ENCODE results near the gene ADRA2B.

ADRA2B gene

GRCh38 chr2:96156011-96156820 lies 39.8 kb upstream of the ADRA2B start:
- TF ChIP-seq POLR2AphosphoS5 (IDR thresholded peaks at IDR 0.05; ENCODE audit: low read depth, low read length) = no peak
- no peak for TF ChIP-seq SIN3A (IDR thresholded peaks at IDR 0.05; ENCODE audit: borderline replicate concordance, insufficient read depth, low read length)
- no peak for TF ChIP-seq TAF1 (IDR thresholded peaks at IDR 0.05; ENCODE audit: borderline replicate concordance, insufficient read depth, low read length)
- no peak for TF ChIP-seq FOXP2 (optimal IDR thresholded peaks at IDR 0.05; ENCODE audit: borderline replicate concordance, extremely low read depth, extremely low read length, insufficient read depth)
- no peak for TF ChIP-seq REST (IDR thresholded peaks at IDR 0.05; ENCODE audit: insufficient read depth in 1 of 2, low read depth in 2 of 2, low read length in 2 of 2)

GRCh38 chr2:96154506-96155380 lies 38.4 kb upstream of the ADRA2B start:
- no peak for TF ChIP-seq SIN3A (IDR thresholded peaks at IDR 0.05; ENCODE audit: borderline replicate concordance, insufficient read depth, low read length)
- no peak for TF ChIP-seq REST (IDR thresholded peaks at IDR 0.05; ENCODE audit: insufficient read depth in 1 of 2, low read depth in 2 of 2, low read length in 2 of 2)
- TF ChIP-seq FOXP2 (optimal IDR thresholded peaks at IDR 0.05; ENCODE audit: borderline replicate concordance, extremely low read depth, extremely low read length, insufficient read depth) = no peak
- no peak for TF ChIP-seq TAF1 (IDR thresholded peaks at IDR 0.05; ENCODE audit: borderline replicate concordance, insufficient read depth, low read length)
- TF ChIP-seq POLR2AphosphoS5 (IDR thresholded peaks at IDR 0.05; ENCODE audit: low read depth, low read length) = no peak

GRCh38 chr2:96153991-96154431 lies 37.6 kb upstream of the ADRA2B start:
- TF ChIP-seq SIN3A (IDR thresholded peaks at IDR 0.05; ENCODE audit: borderline replicate concordance, insufficient read depth, low read length) (no peak), FOXP2 (optimal IDR thresholded peaks at IDR 0.05; ENCODE audit: borderline replicate concordance, extremely low read depth, extremely low read length, insufficient read depth) (no peak), REST (IDR thresholded peaks at IDR 0.05; ENCODE audit: insufficient read depth in 1 of 2, low read depth in 2 of 2, low read length in 2 of 2) (no peak), POLR2AphosphoS5 (IDR thresholded peaks at IDR 0.05; ENCODE audit: low read depth, low read length) (no peak), TAF1 (IDR thresholded peaks at IDR 0.05; ENCODE audit: borderline replicate concordance, insufficient read depth, low read length) (no peak)

- TF ChIP-seq TAF1 (IDR thresholded peaks at IDR 0.05; ENCODE audit: borderline replicate concordance, insufficient read depth, low read length) (no peak), SIN3A (IDR thresholded peaks at IDR 0.05; ENCODE audit: borderline replicate concordance, insufficient read depth, low read length) (no peak), FOXP2 (optimal IDR thresholded peaks at IDR 0.05; ENCODE audit: borderline replicate concordance, extremely low read depth, extremely low read length, insufficient read depth) (no peak), POLR2AphosphoS5 (IDR thresholded peaks at IDR 0.05; ENCODE audit: low read depth, low read length) (no peak)
Measured at GRCh38 chr2:96153291-96153713, 36.9 kb upstream of the ADRA2B start.

All from PFSK-1 (cell line).